RKO (cell line): Measurements from ENCODE around the gene WIZ.
A peak's percentile ranks its signal among the peaks of the same experiment; 100 is the strongest.
"Not testable (repeated sequence)": the region's sequence is repeated elsewhere in the genome, so short reads cannot be mapped to it uniquely, and the experiment has no call there.

ENCODE experiments used
- DNase-seq: peaks from one replicate; pipeline ENCODE4 v3.0.0-alpha.2; 2016; ENCODE audit warnings: low spot score

Gene WIZ

DNA sequence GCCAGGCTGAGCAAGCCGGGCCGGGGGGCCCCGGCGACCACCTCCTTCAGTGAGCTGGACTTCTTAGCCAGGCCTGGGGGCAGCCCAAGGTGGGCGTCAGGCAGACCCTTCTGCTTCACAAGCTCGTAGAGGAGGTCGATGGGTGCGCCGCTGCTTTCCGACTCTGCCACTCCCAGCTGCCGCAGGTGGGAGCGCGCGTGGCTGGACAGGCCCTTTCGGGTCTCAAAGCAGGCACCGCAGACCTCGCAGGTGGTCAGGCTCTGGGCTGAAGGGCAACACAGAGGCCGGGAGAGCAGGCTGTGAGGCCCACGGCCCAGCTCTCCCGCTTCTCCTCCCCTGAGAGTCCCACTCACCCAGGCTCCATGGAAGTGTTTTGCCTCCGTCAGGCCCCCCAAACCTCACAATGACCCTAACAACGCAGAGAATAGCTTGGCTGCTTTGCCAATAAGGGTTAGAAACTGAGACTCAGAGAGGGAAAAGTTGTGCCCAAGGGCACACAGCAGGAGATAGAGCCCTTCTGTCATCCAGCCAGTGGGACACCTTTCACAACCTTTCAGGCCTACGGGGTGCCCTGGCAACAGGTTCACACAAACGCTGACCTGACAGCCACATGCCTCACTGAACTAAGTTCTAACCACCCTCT is 19.8 kb downstream of the WIZ start:
- no peak for DNase-seq

GRCh38 chr19:15428956-15429824 is 20.6 kb downstream of the WIZ start:
- DNase-seq: no peak

GRCh38 chr19:15427991-15428471 is 21.7 kb downstream of the WIZ start:
- no peak for DNase-seq

DNA sequence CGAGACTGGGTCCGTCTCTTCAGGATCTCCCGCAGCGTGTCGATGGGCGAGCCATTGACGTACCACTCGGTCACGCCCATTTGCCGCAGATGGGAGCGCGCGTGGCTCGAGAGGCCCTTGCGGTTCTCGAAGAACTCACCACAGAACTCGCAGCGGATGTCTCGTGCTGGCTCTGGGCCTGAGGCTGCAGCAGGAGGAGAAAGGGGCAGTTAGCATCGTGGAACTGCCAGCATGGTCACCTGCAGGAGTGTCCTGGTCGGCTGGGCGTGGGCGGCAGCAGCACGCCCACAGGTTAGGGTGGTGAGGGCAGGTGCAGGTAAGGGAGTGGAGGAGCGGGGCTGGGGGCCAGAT is 22.4 kb downstream of the WIZ start:
- no peak for DNase-seq

GRCh38 chr19:15426485-15427349 is 23.0 kb downstream of the WIZ start:
- DNase-seq: no peak

DNA sequence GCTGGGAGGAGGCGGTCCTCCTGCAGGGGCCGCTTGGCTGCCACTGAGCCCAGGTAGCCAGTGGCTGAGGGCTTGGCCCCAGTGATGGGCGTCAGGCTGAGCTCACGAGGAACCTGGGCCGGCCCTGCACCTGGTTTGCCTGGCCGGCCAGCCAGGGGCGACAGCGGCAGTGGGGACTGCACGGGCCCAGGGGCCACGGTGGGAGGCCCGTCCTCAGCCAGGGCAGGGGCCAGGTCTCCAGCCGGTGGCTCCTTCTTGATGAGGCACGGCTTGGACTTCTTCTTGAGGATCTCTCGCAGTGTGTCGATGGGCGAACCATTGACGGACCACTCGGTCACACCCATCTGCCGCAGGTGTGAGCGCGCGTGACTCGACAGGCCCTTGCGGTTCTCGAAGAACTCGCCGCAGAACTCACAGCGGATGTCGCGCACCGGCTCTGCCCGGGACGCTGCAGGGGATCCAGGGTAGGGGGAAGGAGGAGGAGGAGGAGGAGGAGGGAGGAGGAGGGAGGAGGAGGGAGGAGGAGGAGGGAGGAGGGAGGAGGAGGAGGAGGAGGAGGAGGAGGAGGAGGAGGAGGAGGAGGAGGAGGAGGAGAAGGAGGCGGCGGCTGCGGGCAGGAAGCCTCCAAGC is 24.3 kb downstream of the WIZ start:
- no peak for DNase-seq

GRCh38 chr19:15424692-15425272 is 25.0 kb downstream of the WIZ start:
- no peak for DNase-seq

- DNase-seq: no peak
Measured at GRCh38 chr19:15424121-15424520, 25.6 kb downstream of the WIZ start.

DNA sequence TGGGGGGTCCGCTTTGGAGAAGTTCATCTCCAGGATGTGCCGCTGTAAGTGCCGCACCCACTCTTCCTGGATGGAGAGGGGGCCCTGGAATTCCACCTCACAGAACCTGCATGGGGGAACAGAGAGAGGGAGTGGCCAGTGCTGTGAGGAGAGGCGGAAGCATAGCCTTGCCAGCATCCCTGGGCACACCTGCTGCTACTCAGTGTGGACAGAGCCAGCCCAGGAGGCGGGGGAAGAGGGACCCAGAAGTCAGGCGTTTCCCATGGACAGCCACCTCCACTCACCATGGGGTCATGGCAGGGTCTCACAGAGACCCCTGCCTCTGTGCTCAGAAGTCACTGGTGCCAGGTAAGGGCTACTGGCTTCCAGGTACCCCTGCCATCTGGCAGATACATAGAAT is 26.6 kb downstream of the WIZ start:
- DNase-seq: no peak

DNA sequence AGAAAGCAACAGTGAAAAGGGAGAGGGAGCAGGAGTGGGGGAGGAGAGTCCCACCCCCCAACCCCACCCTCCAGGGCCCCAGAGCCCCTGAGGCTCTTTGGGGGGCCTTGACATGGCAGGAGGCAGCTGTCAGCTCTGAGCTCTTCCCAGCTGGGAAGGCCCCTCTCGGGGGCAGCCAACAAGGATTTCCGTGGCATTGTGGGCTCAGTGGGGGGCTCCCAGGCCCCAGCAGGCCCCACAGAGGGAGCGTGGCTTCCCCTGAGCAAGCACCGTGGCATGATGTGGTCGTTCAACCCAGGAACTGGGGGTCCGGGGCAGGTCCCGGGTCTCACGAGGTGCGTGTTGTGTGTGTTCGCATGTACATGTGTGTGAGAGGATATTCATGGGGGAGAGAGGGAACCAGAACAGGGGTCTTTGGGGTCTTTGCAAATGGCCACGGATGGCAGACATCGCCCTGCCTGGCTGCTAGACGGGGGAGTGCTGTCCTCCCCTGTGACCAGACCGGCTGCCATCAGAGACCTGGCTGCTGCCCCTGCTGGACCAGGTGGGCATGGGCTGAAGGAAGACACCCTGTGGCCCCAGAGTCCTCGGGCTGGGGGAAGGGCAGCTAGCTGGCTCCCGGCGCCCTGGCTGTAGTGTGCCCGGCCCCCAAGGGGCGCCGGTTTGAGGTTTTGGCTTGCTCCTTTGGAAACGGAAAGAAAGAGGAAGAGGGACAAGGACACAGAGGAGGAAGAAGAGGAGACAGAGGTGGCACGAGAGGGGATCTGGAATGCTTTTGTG is 27.3 kb downstream of the WIZ start:
- DNase-seq: no peak

DNA sequence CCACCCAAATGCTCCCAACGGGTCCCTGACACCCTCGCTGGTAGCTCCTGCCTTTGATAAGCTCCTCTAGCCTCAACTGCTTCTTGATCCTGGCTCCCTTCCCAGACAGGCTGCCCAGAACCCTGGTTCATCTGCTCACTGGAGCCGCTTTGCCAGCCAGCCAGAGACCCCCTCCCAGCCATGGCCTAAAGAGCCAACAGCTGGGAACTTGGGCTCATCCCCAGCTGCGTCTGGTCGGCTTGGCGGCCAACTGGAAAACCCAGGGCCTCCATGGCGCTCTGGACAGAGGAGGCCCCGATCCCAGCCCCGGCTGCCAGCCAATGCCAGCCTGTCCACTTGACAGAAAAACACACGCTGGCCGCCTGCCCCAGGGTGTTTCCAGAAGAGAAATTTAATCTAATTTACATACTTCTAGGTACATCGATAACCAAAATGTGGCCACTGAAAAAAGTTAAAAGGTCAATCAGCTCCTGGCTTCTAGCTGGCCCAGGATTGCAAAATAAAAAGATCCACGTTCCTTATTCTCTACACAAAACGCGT is 28.0 kb downstream of the WIZ start:
- no peak for DNase-seq

GRCh38 chr19:15421136-15421695 is 28.5 kb downstream of the WIZ start:
- no peak for DNase-seq

DNA sequence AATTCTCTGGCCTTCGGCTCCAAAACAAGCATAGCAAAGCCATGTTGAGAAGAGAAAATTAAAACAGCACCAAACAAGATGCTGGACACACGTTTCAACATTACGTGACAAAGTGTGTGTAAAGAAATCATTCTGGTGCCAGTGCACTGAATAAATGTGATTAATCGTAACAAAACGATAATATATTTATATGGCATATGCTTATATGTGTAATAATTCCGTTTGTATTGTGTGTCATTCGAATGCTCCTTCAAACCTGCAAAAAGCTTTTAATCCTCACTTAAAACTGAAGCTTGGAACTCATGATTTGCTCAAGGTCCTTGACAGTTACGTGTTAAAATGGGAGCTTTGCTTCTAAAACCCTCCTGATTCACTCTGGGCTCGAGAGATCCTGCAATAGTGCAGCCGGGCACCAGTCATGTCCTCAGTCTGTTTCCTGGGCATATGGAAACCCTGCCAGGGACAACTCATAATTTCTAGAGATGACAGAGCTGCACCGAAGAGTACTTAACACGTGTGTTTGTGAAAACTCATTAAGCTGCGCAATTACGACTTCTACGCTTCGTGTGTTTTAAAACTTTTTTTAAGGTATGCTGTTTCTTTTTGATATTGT is 30.2 kb downstream of the WIZ start:
- peak; percentile 75 for DNase-seq

DNA sequence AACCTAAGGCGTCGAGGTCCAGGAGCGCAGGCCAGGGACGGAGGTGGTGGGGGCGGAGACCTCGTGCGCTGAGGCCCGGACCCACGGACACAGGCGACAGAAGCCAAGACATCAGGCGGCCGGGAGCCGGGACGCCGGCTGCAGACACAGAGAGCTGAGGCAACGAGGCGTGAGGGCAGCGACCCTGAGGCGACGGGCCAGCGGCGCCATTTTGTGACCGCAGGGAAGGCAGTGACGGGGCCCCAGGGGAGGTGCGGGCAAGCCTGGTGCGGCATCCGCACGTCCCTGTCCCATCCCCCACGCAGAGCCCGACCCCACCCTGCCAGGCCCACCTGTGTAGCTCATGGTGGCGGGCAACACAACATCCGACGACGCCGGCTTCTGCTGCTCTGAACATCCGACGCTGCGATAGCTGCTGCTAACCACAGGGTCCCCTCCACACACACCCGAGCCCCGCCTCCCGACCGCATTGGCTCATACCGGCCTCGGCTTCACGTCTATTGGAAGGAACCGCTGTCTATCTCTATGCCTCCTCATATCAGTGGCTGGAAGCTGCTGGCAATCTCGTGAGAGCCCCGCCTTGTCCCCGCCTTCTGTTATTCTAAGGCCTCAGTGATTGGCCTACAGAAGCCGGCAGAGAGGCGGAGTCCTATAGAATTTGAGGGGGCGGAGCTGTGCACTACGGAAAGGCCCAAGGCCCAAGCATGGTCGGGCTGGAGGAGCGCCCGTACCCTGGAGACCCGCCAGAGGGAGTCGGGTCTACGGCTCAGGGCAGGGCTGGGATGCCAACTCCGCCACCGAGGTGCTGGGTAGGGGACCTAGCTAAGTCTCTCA is 31.0 kb downstream of the WIZ start, which contains the start of gene AKAP8L:
TSS of gene AKAP8L (minus strand) at position 410 of the 834 bp plus-strand sequence. CDS start at position 345, 65 bp downstream.
- peak; percentile 100 for DNase-seq

GRCh38 chr19:15418231-15418578 is 31.6 kb downstream of the WIZ start:
- peak; percentile 20 for DNase-seq

DNA sequence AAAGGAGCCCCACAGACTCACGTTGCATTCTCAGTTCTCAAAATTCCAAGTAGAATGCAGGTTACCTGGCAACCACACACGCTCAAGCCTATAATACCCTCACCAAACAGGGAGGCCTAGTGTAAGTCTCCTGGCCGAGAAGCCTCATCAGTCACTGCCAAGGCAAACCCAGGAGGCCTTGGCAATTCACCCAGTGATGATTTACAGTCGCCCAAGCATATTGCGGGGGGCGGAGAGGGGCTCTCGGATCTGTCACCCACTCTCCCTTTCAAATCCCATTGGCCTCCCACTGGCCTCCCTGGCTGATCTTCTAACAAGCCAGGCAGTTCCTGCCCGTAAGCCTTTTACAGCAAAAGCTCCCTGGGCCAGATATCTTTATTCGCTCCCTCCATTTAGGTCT is 32.1 kb downstream of the WIZ start:
- DNase-seq: peak; percentile 46

- no peak for DNase-seq
Measured at GRCh38 chr19:15412832-15413231, 36.9 kb downstream of the WIZ start.

GRCh38 chr19:15411351-15411750 is 38.4 kb downstream of the WIZ start:
- DNase-seq: not testable (repeated sequence)

DNA sequence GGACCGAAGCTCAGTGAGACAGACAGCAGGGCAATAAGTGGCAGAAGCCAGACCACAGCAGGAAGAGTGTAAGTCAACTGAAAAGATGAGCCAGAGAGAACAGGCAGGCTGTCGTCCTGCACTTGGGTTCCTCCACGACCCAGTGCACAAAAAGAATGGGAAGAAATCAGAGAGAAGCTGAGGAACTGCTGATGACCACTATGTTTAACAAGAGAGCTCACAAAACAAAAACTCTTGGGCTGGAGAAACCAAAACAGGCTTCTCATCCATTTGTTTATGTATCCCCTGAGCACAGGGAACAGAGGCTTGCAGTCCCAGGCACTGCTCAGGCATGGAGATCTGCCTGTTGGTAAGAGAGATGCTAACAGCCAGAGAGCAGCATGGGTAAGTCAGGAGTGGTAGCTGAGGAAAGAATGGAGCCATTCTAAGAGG is 45.0 kb downstream of the WIZ start:
- DNase-seq: no peak
